ENCODE data around the gene MYB. TPM values are rescaled to one million over a fixed set of nuclear protein-coding genes. Genes with fewer than 3 reads are reported as not detected.

MYB gene
- total RNA-seq, 1 donor from 2014 or later: 23.3 TPM

- no peak for DNase-seq (ENCODE audit: low spot score)
Measured at GRCh38 chr6:135268740-135269139, 87.6 kb downstream of the MYB start.

More at GRCh38 chr6:135268740-135269139, 87.6 kb downstream of the MYB start:
- no peak for TF ChIP-seq CTCF (IDR thresholded peaks at IDR 0.05; ENCODE audit: unreplicated experiment)
- Mint-ChIP-seq H3K36me3 (ENCODE audit: low read depth, unreplicated experiment) (peaks cover 9% of the 10 kb centered on the region), H3K27ac (ENCODE audit: unreplicated experiment) (no peak overlapping the region), H3K9me3 (ENCODE audit: unreplicated experiment) (no peaks in the 10 kb centered on the region), H3K4me3 (ENCODE audit: unreplicated experiment) (no peak overlapping the region), H3K4me1 (ENCODE audit: unreplicated experiment) (peaks cover 20% of the 10 kb centered on the region), H3K27me3 (ENCODE audit: unreplicated experiment) (peaks cover 2% of the 10 kb centered on the region)

Small RNA genes within 50 kb of the gene (microRNA-seq; reads per million reads assigned to microRNA genes)
- not detected for gene MIR548A2 (ENCODE audit: unreplicated experiment)

Other genes with a start within 250 kb of the MYB start
- gene ALDH8A1, start 231.2 kb upstream of the MYB start, total RNA-seq (ENCODE audit: unreplicated experiment): 0.15 TPM
- gene HBS1L, start 126.5 kb upstream of the MYB start, total RNA-seq (ENCODE audit: unreplicated experiment): 93.3 TPM